ENCODE measurements around the gene PLSCR3.

GRCh38 chr17:7367083-7367482 is 27.2 kb downstream of the PLSCR3 start:
- TF ChIP-seq CTCF (IDR thresholded peaks at IDR 0.05) (no peak), POLR2A (IDR thresholded peaks at IDR 0.05) (no peak)

Data from right lobe of liver (tissue), 4 donors.